GM12878 (cell line): ENCODE data around the gene LRP8. TPM values are rescaled to one million over a fixed set of nuclear protein-coding genes. Genes with fewer than 3 reads are reported as not detected.

ENCODE experiments used
- ATAC-seq: fragments of 200-7000 bp; cut with Tn5 transposase; 3 replicates; pipeline ENCODE4 v1.9.1; 2020; ENCODE audit warnings: mild to moderate bottlenecking, moderate library complexity
- BruUV-seq: library from RNA; stranded (reverse); fragments of 400-500 nt; replicated peaks from 2 replicates; lab custom pipeline; 2021; lab: Mats Ljungman, UMichigan
- CTCF ChIA-PET: fragments of 300-600 bp; sonication (Branson Sonifier 250); formaldehyde crosslinking; extraction: SDS; loops from one replicate; lab custom pipeline; 2021; ENCODE audit warnings: inconsistent platforms; lab: Yijun Ruan, JAX
- POLR2A ChIA-PET: fragments of 350-600 bp; formaldehyde crosslinking; extraction: SDS; loops from one replicate; lab custom pipeline; 2021; ENCODE audit warnings: inconsistent platforms; lab: Charles Lee
- RAD21 ChIA-PET: fragments of 300-600 bp; sonication (Branson Sonifier 250); formaldehyde crosslinking; loops from one replicate; lab custom pipeline; 2023; ENCODE audit warnings: antibody characterized with exemption; ENCODE audit not compliant: unreplicated experiment; lab: Charles Lee
- SMC1A ChIA-PET: fragments of 300-600 bp; sonication (Branson Sonifier 250); formaldehyde crosslinking; loops from one replicate; lab custom pipeline; 2023; ENCODE audit not compliant: unreplicated experiment, uncharacterized antibody; lab: Charles Lee
- DNase-seq: peaks from one replicate; pipeline ENCODE4 v3.0.0-alpha.2; 2011; ENCODE audit warnings: low read depth, low spot score
- FAIRE-seq: peaks from 3 replicates; lab custom pipeline; 2011; peaks lifted over from hg19 to GRCh38; lab: Jason Lieb, UNC
- H2AFZ ChIP-seq: 2 replicates; pipeline ENCODE4 v1.6.0; 2011; ENCODE audit warnings: low read depth, low read length, control low read depth; ENCODE audit not compliant: control insufficient read depth
- H3K27ac ChIP-seq: 2 replicates; pipeline ENCODE4 v1.5.1; 2011; ENCODE audit warnings: control low read depth; ENCODE audit not compliant: control insufficient read depth, insufficient read depth
- H3K27me3 ChIP-seq, 2 experiments: replicated peaks in 1 of 2; 2 replicates each; pipeline versions ENCODE4 v1.6.0 to v1.6.1; 2011; ENCODE audit warnings: low read length in 1 of 2; ENCODE audit not compliant: control insufficient read depth in 2 of 2, insufficient read depth in 2 of 2
- H3K36me3 ChIP-seq, 2 experiments: 2 replicates each; pipeline ENCODE4 v1.5.1; 2011; ENCODE audit warnings: low read length in 1 of 2; ENCODE audit not compliant: control insufficient read depth in 2 of 2, insufficient read depth in 2 of 2
- H3K4me1 ChIP-seq: 2 replicates; pipeline ENCODE4 v1.6.1; 2011; ENCODE audit warnings: mild to moderate bottlenecking, low read length, moderate library complexity, mixed read lengths; ENCODE audit not compliant: control insufficient read depth, insufficient read depth
- H3K4me2 ChIP-seq: 2 replicates; pipeline ENCODE4 v1.6.0; 2011; ENCODE audit warnings: control low read depth; ENCODE audit not compliant: control insufficient read depth, insufficient read depth
- H3K4me3 ChIP-seq: fragments of 200-600 bp; sonication (generic); 2 replicates; pipeline ENCODE4 v1.5.1; 2016
- H3K79me2 ChIP-seq: 2 replicates; pipeline ENCODE4 v1.6.0; 2011; ENCODE audit warnings: low read length; ENCODE audit not compliant: control insufficient read depth, insufficient read depth
- H3K9ac ChIP-seq: 2 replicates; pipeline ENCODE4 v1.8.0; 2011; ENCODE audit warnings: low read length, control low read depth, mixed read lengths; ENCODE audit not compliant: control insufficient read depth, insufficient read depth
- H3K9me3 ChIP-seq: replicated peaks from 3 replicates; pipeline ENCODE4 v1.5.1; 2011; ENCODE audit warnings: mild to moderate bottlenecking, low read length; ENCODE audit not compliant: control insufficient read depth, insufficient read depth
- H4K20me1 ChIP-seq: 2 replicates; pipeline ENCODE4 v1.6.0; 2011; ENCODE audit not compliant: control insufficient read depth, insufficient read depth
- ATF2 ChIP-seq: IDR thresholded peaks from 2 replicates; pipeline ENCODE4 v1.6.1; 2012; ENCODE audit warnings: low read length, inconsistent platforms
- CTCF ChIP-seq, 3 experiments: IDR thresholded peaks in 2 of 3; conservative IDR thresholded peaks in 1 of 3; 2 replicates each; pipeline ENCODE4 v1.5.1; 2011; ENCODE audit warnings: low read depth in 3 of 3, low read length in 3 of 3, mild to moderate bottlenecking in 3 of 3, control low read depth in 2 of 3, moderate library complexity in 2 of 3, inconsistent platforms in 1 of 3, mixed read lengths in 1 of 3; ENCODE audit not compliant: control insufficient read depth in 2 of 3, insufficient read depth in 1 of 3; ENCODE audit errors: extremely low read depth in 1 of 3
- E2F8 ChIP-seq: fragments of 450-650 bp; IDR thresholded peaks from 2 replicates; pipeline ENCODE4 v1.6.1; 2018; ENCODE audit warnings: mild to moderate bottlenecking, low read depth, moderate library complexity; ENCODE audit not compliant: partially characterized antibody
- EP300 ChIP-seq, 2 experiments: fragments of 150-350 bp in 1 of 2; IDR thresholded peaks; 2 replicates each; pipeline ENCODE4 v1.6.1; 2011 to 2012; ENCODE audit warnings: low read depth in 2 of 2, low read length in 2 of 2, borderline replicate concordance in 1 of 2, improper control_type of control experiment in 1 of 2, inconsistent platforms in 1 of 2; ENCODE audit not compliant: control insufficient read depth in 1 of 2
- RB1 ChIP-seq: fragments of 450-650 bp; formaldehyde crosslinking; IDR thresholded peaks from 2 replicates; pipeline ENCODE4 v1.6.1; 2017; ENCODE audit warnings: mild to moderate bottlenecking, borderline replicate concordance
- RELB ChIP-seq: fragments of 450-650 bp; IDR thresholded peaks from 2 replicates; pipeline ENCODE4 v1.6.1; 2017; ENCODE audit warnings: low read depth, mild to moderate bottlenecking, moderate library complexity
- RFX5 ChIP-seq: IDR thresholded peaks from 2 replicates; pipeline ENCODE4 v1.6.1; 2011; ENCODE audit warnings: low read depth, low read length, improper control_type of control experiment
- SMAD5 ChIP-seq: IDR thresholded peaks from 2 replicates; pipeline ENCODE4 v1.6.1; 2016; ENCODE audit warnings: antibody characterized with exemption, low read depth
- SREBF2 ChIP-seq: IDR thresholded peaks from 2 replicates; pipeline ENCODE4 v1.6.1; 2012; ENCODE audit warnings: mild to moderate bottlenecking, low read length
- SUPT20H ChIP-seq: IDR thresholded peaks from 2 replicates; pipeline ENCODE4 v1.6.1; 2011; ENCODE audit warnings: low read depth, mild to moderate bottlenecking, low read length, moderate library complexity, borderline replicate concordance; ENCODE audit not compliant: control insufficient read depth
- YY1 ChIP-seq: IDR thresholded peaks from 2 replicates; pipeline ENCODE4 v1.6.1; 2011; ENCODE audit warnings: low read depth, mild to moderate bottlenecking, low read length
- ZNF217 ChIP-seq: fragments of 450-650 bp; IDR thresholded peaks from 2 replicates; pipeline ENCODE4 v1.6.1; 2017; ENCODE audit warnings: antibody characterized with exemption, mild to moderate bottlenecking
- ZNF24 ChIP-seq: fragments of 450-650 bp; IDR thresholded peaks from 2 replicates; pipeline ENCODE4 v1.6.1; 2017; ENCODE audit warnings: antibody characterized with exemption, mild to moderate bottlenecking
- ZNF384 ChIP-seq: IDR thresholded peaks from 2 replicates; pipeline ENCODE4 v1.6.1; 2012; ENCODE audit warnings: low read depth, mild to moderate bottlenecking, low read length, improper control_type of control experiment, borderline replicate concordance
- ZSCAN29 ChIP-seq: fragments of 450-650 bp; IDR thresholded peaks from 2 replicates; pipeline ENCODE4 v1.6.1; 2017; ENCODE audit warnings: mild to moderate bottlenecking, moderate library complexity
- WGBS: methylation state at CpG from one replicate; pipeline ENCODE4 v1.1.6; 2016; ENCODE audit warnings: low lambda C conversion rate; ENCODE audit not compliant: insufficient replicate concordance, insufficient coverage; ENCODE audit errors: missing lambda C conversion rate; 5-methylcytosine and 5-hydroxymethylcytosine counted together
- in situ Hi-C: fragments of 300-500 bp; cut with MboI; formaldehyde crosslinking; loops from 9 replicates; pipeline ENCODE4 v1.14.3; 2018; ENCODE audit warnings: mixed read lengths
- intact Hi-C: fragments of 100-400 bp; cut with micrococcal nuclease; formaldehyde crosslinking; loops from one replicate; pipeline ENCODE4 v1.14.2; 2022; ENCODE audit not compliant: unreplicated experiment
- polyA plus RNA-seq, 11 experiments: library from polyadenylated mRNA; depleted of rRNA in 4 of 11; unstranded in 6 of 11; stranded (reverse) in 5 of 11; fragments of >200 nt; fragmentation: Nextera tagmentation in 4 of 11; fragmentation: Illumina TruSeq in 1 of 11; extraction: Ambion mirVana in 4 of 11; extraction: Trizol in 1 of 11; gene quantifications; 1 replicate in 1 of 11; 2 replicates in 10 of 11; pipeline versions ENCODE4 v1.2.1 to v1.2.3, GENCODE V29; 2011 to 2016; ENCODE audit warnings: inconsistent platforms in 2 of 11, missing spikeins in 2 of 11, low read depth in 1 of 11
- total RNA-seq, 4 experiments: library from RNA; depleted of rRNA in 3 of 4; stranded (reverse); fragments of >200 nt in 3 of 4; fragmentation: Illumina TruSeq in 1 of 4; extraction: Trizol in 1 of 4; gene quantifications; 2 replicates each; pipeline versions ENCODE4 v1.2.1 to v1.2.3, GENCODE V29; 2013 to 2021

The LRP8 gene
- total and polyA plus RNA-seq, 10 of the 15 experiments (the other 5 are each of a cell fraction or from before 2014, with no cell fraction given), result 2.8 to 40.5 (median 22.3) TPM

- Histone ChIP-seq H3K9ac (no peak overlapping the region), H3K4me3 (no peak overlapping the region), H4K20me1 (no peaks in the 10 kb centered on the region), H3K4me2 (no peak overlapping the region), H3K27me3 (no peaks in the 10 kb centered on the region), H3K4me1 (no peaks in the 10 kb centered on the region), H3K79me2 (no peaks in the 10 kb centered on the region), H3K9me3 (no peaks in the 10 kb centered on the region), H2AFZ (no peak overlapping the region), H3K27ac (no peak overlapping the region), H3K36me3 (peaks cover 26 to 30% of the 10 kb centered on the region in 2 experiments)
- intact Hi-C loops (no loop called here), in situ Hi-C loops (no loop called here)
- FAIRE-seq, result no peak
- DNase-seq, result no peak
- BruUV-seq, result no TSS peak
- 99% methylated on average over 8 of the region's 8 CpGs for WGBS
- ChIA-PET CTCF (interaction anchor here (9.5 kb wide), 1 partner anchor 109 kb away, joined by 95 read pairs; no protein-coding TSS in a partner anchor), SMC1A (interaction anchor here (0.8 to 3.2 kb wide), 2 partner anchors 108 to 119 kb away, joined by 3 to 18 read pairs; no protein-coding TSS in a partner anchor), POLR2A (no interaction called here), RAD21 (no interaction called here)
- no peak for ATAC-seq
- no peak for TF ChIP-seq CTCF (IDR thresholded peaks at IDR 0.05 in 2 of 3, conservative IDR thresholded peaks at IDR 0.05 in 1 of 3; ENCODE audit: control insufficient read depth in 2 of 3, extremely low read depth in 1 of 3, insufficient read depth in 1 of 3, low read depth in 3 of 3, low read length in 3 of 3)
- TF ChIP-seq ZNF217, result no peak
- TF ChIP-seq SREBF2, result no peak
- TF ChIP-seq SMAD5, result no peak
- TF ChIP-seq YY1, result no peak
- TF ChIP-seq ZNF24, result no peak
- no peak for TF ChIP-seq RELB
- TF ChIP-seq ZSCAN29, result no peak
- TF ChIP-seq SUPT20H, result no peak
- no peak for TF ChIP-seq ATF2
- TF ChIP-seq RB1, result no peak
- no peak for TF ChIP-seq RFX5
- TF ChIP-seq ZNF384, result no peak
- TF ChIP-seq EP300 (IDR thresholded peaks at IDR 0.05; ENCODE audit: borderline replicate concordance in 1 of 2, control insufficient read depth in 1 of 2, low read depth in 2 of 2, low read length in 2 of 2), result no peak
- TF ChIP-seq E2F8, result no peak
Observed at GRCh38 chr1:53284224-53285020, 43.4 kb downstream of the LRP8 start.
